IMR-90 (cell line): ENCODE measurements around the gene MMD. TPM values are rescaled to one million over a fixed set of nuclear protein-coding genes. Genes with fewer than 3 reads are reported as not detected.

Source experiments
- ATAC-seq: fragments of 200-7000 bp; cut with Tn5 transposase; 2 replicates; pipeline ENCODE4 v1.9.1; 2020; ENCODE audit warnings: low read depth, mild to moderate bottlenecking, moderate library complexity
- BruUV-seq: library from RNA; stranded (reverse); fragments of 400-500 nt; replicated peaks from 2 replicates; lab custom pipeline; 2021; lab: Mats Ljungman, UMichigan
- CTCF ChIA-PET: fragments of 300-600 bp; formaldehyde crosslinking; extraction: SDS; loops from one replicate; lab custom pipeline; 2021; ENCODE audit warnings: antibody characterized with exemption; lab: Yijun Ruan, JAX
- POLR2A ChIA-PET: fragments of 300-600 bp; sonication (Branson Sonifier 250); formaldehyde crosslinking; loops from one replicate; lab custom pipeline; 2022; ENCODE audit warnings: antibody characterized with exemption; ENCODE audit not compliant: unreplicated experiment; lab: Charles Lee
- DNase-seq: peaks from one replicate; pipeline ENCODE4 v3.0.0; 2013
- H2AFZ ChIP-seq: replicated peaks from 2 replicates; pipeline ENCODE3; 2013; ENCODE audit warnings: low read length, mild to moderate bottlenecking; ENCODE audit not compliant: poor library complexity
- H2AK5ac ChIP-seq: 2 replicates; pipeline ENCODE4 v1.6.1; 2013; ENCODE audit warnings: low read depth, low read length, inconsistent platforms
- H2AK9ac ChIP-seq: replicated peaks from 2 replicates; pipeline ENCODE3; 2013; ENCODE audit warnings: mild to moderate bottlenecking, low read depth, low read length, moderate library complexity; ENCODE audit not compliant: poor library complexity
- H2BK120ac ChIP-seq: 2 replicates; pipeline ENCODE4 v1.6.1; 2013; ENCODE audit warnings: low read depth, low read length, inconsistent platforms
- H2BK15ac ChIP-seq: 3 replicates; pipeline ENCODE4 v1.6.1; 2013; ENCODE audit warnings: low read depth, low read length, inconsistent platforms
- H2BK20ac ChIP-seq: 2 replicates; pipeline ENCODE4 v1.6.1; 2013; ENCODE audit warnings: low read depth, mild to moderate bottlenecking, inconsistent platforms, low read length, moderate library complexity
- H2BK5ac ChIP-seq: 2 replicates; pipeline ENCODE4 v1.6.1; 2013; ENCODE audit warnings: mild to moderate bottlenecking, low read depth, low read length, inconsistent platforms; ENCODE audit not compliant: poor library complexity, severe bottlenecking
- H3K14ac ChIP-seq: replicated peaks from 2 replicates; pipeline ENCODE4 v1.6.1; 2013; ENCODE audit warnings: low read depth, low read length, inconsistent platforms
- H3K18ac ChIP-seq: 2 replicates; pipeline ENCODE4 v1.6.1; 2013; ENCODE audit warnings: low read depth, low read length, control low read depth
- H3K23ac ChIP-seq: 2 replicates; pipeline ENCODE4 v1.6.1; 2013; ENCODE audit warnings: low read depth, low read length, inconsistent platforms
- H3K27ac ChIP-seq: 2 replicates; pipeline ENCODE4 v1.5.1; 2013; ENCODE audit warnings: mild to moderate bottlenecking, control low read depth, low read length; ENCODE audit not compliant: insufficient read depth
- H3K27me3 ChIP-seq: 2 replicates; pipeline ENCODE4 v1.6.1; 2013; ENCODE audit warnings: low read length; ENCODE audit not compliant: control insufficient read depth, insufficient read depth
- H3K36me3 ChIP-seq: 2 replicates; pipeline ENCODE4 v1.6.1; 2013; ENCODE audit warnings: low read length, mixed read lengths; ENCODE audit not compliant: control insufficient read depth, insufficient read depth
- H3K4ac ChIP-seq: 2 replicates; pipeline ENCODE4 v1.6.1; 2013; ENCODE audit warnings: low read depth, low read length, inconsistent platforms
- H3K4me1 ChIP-seq: 2 replicates; pipeline ENCODE4 v1.6.1; 2013; ENCODE audit warnings: low read length, mixed read lengths; ENCODE audit not compliant: control insufficient read depth, insufficient read depth
- H3K4me2 ChIP-seq: 2 replicates; pipeline ENCODE4 v1.6.1; 2013; ENCODE audit warnings: low read depth, mild to moderate bottlenecking, control low read depth, low read length, moderate library complexity
- H3K4me3 ChIP-seq: 2 replicates; pipeline ENCODE4 v1.5.1; 2013; ENCODE audit warnings: low read depth, mild to moderate bottlenecking, control low read depth, low read length, moderate library complexity; ENCODE audit not compliant: insufficient read depth
- H3K56ac ChIP-seq: 2 replicates; pipeline ENCODE4 v1.6.1; 2013; ENCODE audit warnings: low read length, inconsistent platforms; ENCODE audit not compliant: insufficient read depth; ENCODE audit errors: extremely low read depth
- H3K79me1 ChIP-seq, 2 experiments: 2 replicates each; pipeline ENCODE4 v1.6.1; 2013; ENCODE audit warnings: low read length in 2 of 2, inconsistent platforms in 1 of 2, low read depth in 1 of 2
- H3K9ac ChIP-seq: 2 replicates; pipeline ENCODE4 v1.6.1; 2013; ENCODE audit warnings: low read depth, low read length, control low read depth
- H3K9me1 ChIP-seq: 2 replicates; pipeline ENCODE4 v1.6.1; 2013; ENCODE audit warnings: low read length, inconsistent platforms; ENCODE audit not compliant: insufficient read depth
- H3K9me3 ChIP-seq: 2 replicates; pipeline ENCODE4 v1.6.1; 2013; ENCODE audit warnings: low read length; ENCODE audit not compliant: control insufficient read depth, insufficient read depth
- H4K20me1 ChIP-seq: 2 replicates; pipeline ENCODE4 v1.6.1; 2013; ENCODE audit warnings: low read length, inconsistent platforms; ENCODE audit not compliant: insufficient read depth
- H4K5ac ChIP-seq: 2 replicates; pipeline ENCODE4 v1.6.1; 2013; ENCODE audit warnings: mild to moderate bottlenecking, low read depth, low read length, control low read depth
- H4K8ac ChIP-seq, 2 experiments: 2 replicates each; pipeline ENCODE4 v1.6.1; 2013; ENCODE audit warnings: low read depth in 2 of 2, low read length in 2 of 2, control low read depth in 1 of 2, inconsistent platforms in 1 of 2
- H4K91ac ChIP-seq: 2 replicates; pipeline ENCODE4 v1.6.1; 2013; ENCODE audit warnings: low read depth, low read length, inconsistent platforms; ENCODE audit not compliant: insufficient read depth
- RAD21 ChIP-seq: IDR thresholded peaks from 2 replicates; pipeline ENCODE4 v1.6.1; 2012; ENCODE audit warnings: low read length, improper control_type of control experiment
- WGBS, 2 experiments: methylation state at CpG; one replicate each; pipeline versions ENCODE4 v1.1.5 to v1.1.7; 2013; ENCODE audit warnings: missing lambda C conversion rate in 2 of 2; ENCODE audit not compliant: insufficient read length in 1 of 2; ENCODE audit errors: extremely low coverage in 2 of 2; 5-methylcytosine and 5-hydroxymethylcytosine counted together
- dilution Hi-C: fragments of 300-500 bp; cut with HindIII; formaldehyde crosslinking; loops from one replicate; pipeline ENCODE4 v1.14.3; 2018; ENCODE audit warnings: low sequenced_read_pairs; ENCODE audit not compliant: unreplicated experiment
- in situ Hi-C: fragments of 300-500 bp; cut with MboI; formaldehyde crosslinking; loops from 3 replicates; pipeline ENCODE4 v1.14.3; 2019; ENCODE audit warnings: low sequenced_read_pairs, inconsistent platforms, mixed read lengths
- intact Hi-C: fragments of 100-400 bp; cut with micrococcal nuclease; formaldehyde crosslinking; loops from 2 replicates; pipeline ENCODE4 v1.10.0; 2022
- polyA plus RNA-seq, 3 experiments: library from polyadenylated mRNA; depleted of rRNA; stranded (reverse); fragments of >200 nt; gene quantifications; 2 replicates each; pipeline ENCODE4 v1.2.3, GENCODE V29; 2012; ENCODE audit warnings: low replicate concordance in 1 of 3
- total RNA-seq: library from RNA; depleted of rRNA; stranded (reverse); fragments of >200 nt; gene quantifications from 2 replicates; pipeline ENCODE4 v1.2.3, GENCODE V29; 2012

The MMD gene
- total and polyA plus RNA-seq, 2 of the 4 experiments (the other 2 are of a cell fraction) = 6.3 to 7.0 TPM

DNA sequence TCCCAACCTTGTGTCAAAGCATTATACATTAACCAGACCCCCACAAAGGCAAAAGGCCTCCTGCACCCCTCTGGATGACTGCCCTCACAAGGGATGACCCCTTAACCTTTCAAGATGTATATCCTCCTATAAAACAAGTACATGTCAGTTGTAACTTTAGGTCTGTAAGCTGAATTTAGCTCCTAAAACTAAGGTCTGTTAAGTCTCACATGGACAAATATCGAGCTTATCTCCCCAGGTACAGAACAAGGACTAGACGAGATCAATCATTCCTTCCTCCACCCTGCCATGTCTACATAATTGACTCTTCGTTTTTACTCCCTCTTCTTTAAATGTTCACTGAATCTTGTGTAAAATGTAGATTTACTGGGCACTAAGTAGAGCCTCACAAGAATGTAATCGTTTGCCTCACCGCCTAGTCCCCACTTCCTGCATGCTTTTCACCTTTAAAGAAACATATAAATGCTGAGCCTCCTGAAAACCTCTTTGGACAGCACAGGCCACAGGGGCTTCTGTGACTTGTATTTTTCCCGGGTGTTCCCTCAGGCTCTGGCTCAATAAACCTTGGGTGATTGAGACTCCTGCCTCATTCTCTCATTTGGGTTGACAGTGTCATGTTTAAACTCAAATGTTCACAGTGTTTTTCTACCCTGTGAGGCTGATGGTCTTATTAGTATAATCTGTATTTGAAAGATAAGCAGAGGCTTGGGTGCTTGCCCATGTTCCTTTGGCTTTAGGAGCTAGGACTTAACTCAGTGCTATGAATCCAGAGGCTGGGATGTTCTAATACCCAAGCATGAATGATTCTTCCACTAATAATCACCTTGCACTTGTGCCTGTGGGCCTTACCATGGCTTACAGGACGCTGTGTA lies 37.6 kb downstream of the MMD start:
- TF ChIP-seq RAD21 = no peak
- H2AK9ac ChIP-seq = no peak overlapping the region
- peaks cover 3% of the 10 kb centered on the region; the same call in 1 of the 2 replicates for H3K27me3 ChIP-seq
- in situ Hi-C loops (no loop called here), intact Hi-C loops (no loop called here), dilution Hi-C loops (no loop called here)
- H2AFZ ChIP-seq = no peak overlapping the region
- WGBS, 2 experiments = no CpG with 5 or more reads among the region's 7 CpGs
- H3K9me1 ChIP-seq = no peaks in the 10 kb centered on the region
- H3K23ac ChIP-seq = no peak overlapping the region
- no peak overlapping the region for H4K8ac ChIP-seq
- ChIA-PET CTCF (no interaction called here), POLR2A (no interaction called here)
- H4K5ac ChIP-seq = no peak overlapping the region
- no peak for DNase-seq
- no peaks in the 10 kb centered on the region for H3K4me1 ChIP-seq
- no peaks in the 10 kb centered on the region for H3K79me1 ChIP-seq
- H3K56ac ChIP-seq = no peak overlapping the region
- BruUV-seq = no TSS peak
- no peak overlapping the region for H3K14ac ChIP-seq
- no peak overlapping the region for H3K27ac ChIP-seq
- no peak overlapping the region for H3K4ac ChIP-seq
- no peak overlapping the region for H3K4me3 ChIP-seq
- H2AK5ac ChIP-seq = no peak overlapping the region
- no peaks in the 10 kb centered on the region for H4K20me1 ChIP-seq
- H3K9ac ChIP-seq = no peak overlapping the region
- no peak overlapping the region for H2BK15ac ChIP-seq
- H2BK5ac ChIP-seq = no peak overlapping the region
- no peak overlapping the region for H2BK20ac ChIP-seq
- no peaks in the 10 kb centered on the region for H3K36me3 ChIP-seq
- H3K9me3 ChIP-seq = no peaks in the 10 kb centered on the region
- H4K91ac ChIP-seq = no peak overlapping the region
- no peak overlapping the region for H3K18ac ChIP-seq
- ATAC-seq = no peak
- H3K4me2 ChIP-seq = no peak overlapping the region
- H2BK120ac ChIP-seq = no peak overlapping the region
